ENCODE measurements around the gene UBAP2. TPM values are rescaled to one million over a fixed set of nuclear protein-coding genes. Genes with fewer than 3 reads are reported as not detected.

The UBAP2 gene
- polyA plus RNA-seq, 1 donor (not counting 4 experiments of a cell fraction or from before 2014, with no cell fraction given) = 16.3 TPM

DNA sequence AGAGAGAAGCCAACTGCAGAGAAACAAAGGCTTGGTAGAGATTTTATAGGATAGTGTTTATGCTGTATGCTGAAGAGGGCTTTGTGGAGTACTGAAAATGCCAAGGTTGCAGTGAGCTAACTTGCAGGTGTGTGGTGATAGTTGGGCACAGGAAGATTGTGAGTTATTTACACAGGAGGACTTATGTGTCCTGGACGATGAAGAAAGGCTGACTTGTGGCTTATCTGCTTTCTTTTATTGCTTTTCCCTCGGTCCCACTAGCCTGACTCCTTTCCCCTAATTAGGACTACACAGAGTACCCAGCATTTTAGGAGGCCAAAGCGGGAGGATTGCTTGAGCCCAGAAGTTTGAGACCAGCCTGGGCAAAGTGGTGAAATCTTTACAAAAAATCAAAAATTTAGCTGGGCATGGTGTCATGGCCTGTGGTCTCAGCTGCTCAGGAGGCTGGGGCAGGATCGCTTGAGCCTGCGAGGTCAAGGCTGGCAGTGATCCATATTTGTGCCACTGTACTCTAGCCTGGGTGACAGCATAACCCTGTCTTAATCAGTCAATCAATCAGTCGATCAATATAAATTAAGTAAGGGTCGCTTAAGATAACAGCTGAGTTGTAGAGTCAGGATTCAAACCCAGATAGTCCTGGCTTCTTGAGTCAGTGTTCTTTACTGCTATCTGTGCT lies 169.9 kb downstream of the UBAP2 start:
- Histone ChIP-seq H3K9me1 (ENCODE audit: control insufficient read depth, extremely low read depth, insufficient read depth, low read length) (peaks cover 2% of the 10 kb centered on the region), H3K27ac (ENCODE audit: control insufficient read depth, insufficient read depth, low read length) (no peak overlapping the region), H3K4me2 (ENCODE audit: control insufficient read depth, extremely low read depth, insufficient read depth, low read depth, low read length) (no peak overlapping the region), H3K79me2 (ENCODE audit: control insufficient read depth, insufficient read depth, low read length) (peaks cover 96% of the 10 kb centered on the region), H2AFZ (ENCODE audit: control insufficient read depth, low read length) (no peak overlapping the region), H3K4me1 (ENCODE audit: control insufficient read depth, extremely low read depth, insufficient read depth, low read length) (peaks cover 8% of the 10 kb centered on the region), H3K9ac (ENCODE audit: control insufficient read depth, extremely low read depth, insufficient read depth, low read length) (no peak overlapping the region), H3K9me3 (ENCODE audit: control insufficient read depth, low read depth, low read length) (no peaks in the 10 kb centered on the region), H3K36me3 (ENCODE audit: control insufficient read depth in 2 of 2, extremely low read depth in 1 of 2, insufficient read depth in 2 of 2, low read length in 2 of 2) (peaks cover 0 to 2% of the 10 kb centered on the region in 2 experiments), H3K4me3 (ENCODE audit: control insufficient read depth in 2 of 3, extremely low read depth in 1 of 3, insufficient read depth in 2 of 3, low read depth in 1 of 3, low read length in 3 of 3) (no peak overlapping the region), H4K20me1 (ENCODE audit: control insufficient read depth, extremely low read depth, insufficient read depth, low read length) (peaks cover 5% of the 10 kb centered on the region), H3K27me3 (ENCODE audit: control insufficient read depth, extremely low read depth, insufficient read depth, low read length) (no peaks in the 10 kb centered on the region)
- DNase-seq (ENCODE audit: low read depth, low spot score) = no peak
- FAIRE-seq = no peak
- TF ChIP-seq EZH2 (IDR thresholded peaks at IDR 0.05; ENCODE audit: low read length) = no peak
- TF ChIP-seq, protein P1, sequence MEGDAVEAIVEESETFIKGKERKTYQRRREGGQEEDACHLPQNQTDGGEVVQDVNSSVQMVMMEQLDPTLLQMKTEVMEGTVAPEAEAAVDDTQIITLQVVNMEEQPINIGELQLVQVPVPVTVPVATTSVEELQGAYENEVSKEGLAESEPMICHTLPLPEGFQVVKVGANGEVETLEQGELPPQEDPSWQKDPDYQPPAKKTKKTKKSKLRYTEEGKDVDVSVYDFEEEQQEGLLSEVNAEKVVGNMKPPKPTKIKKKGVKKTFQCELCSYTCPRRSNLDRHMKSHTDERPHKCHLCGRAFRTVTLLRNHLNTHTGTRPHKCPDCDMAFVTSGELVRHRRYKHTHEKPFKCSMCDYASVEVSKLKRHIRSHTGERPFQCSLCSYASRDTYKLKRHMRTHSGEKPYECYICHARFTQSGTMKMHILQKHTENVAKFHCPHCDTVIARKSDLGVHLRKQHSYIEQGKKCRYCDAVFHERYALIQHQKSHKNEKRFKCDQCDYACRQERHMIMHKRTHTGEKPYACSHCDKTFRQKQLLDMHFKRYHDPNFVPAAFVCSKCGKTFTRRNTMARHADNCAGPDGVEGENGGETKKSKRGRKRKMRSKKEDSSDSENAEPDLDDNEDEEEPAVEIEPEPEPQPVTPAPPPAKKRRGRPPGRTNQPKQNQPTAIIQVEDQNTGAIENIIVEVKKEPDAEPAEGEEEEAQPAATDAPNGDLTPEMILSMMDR (optimal IDR thresholded peaks at IDR 0.05 in 1 of 3, IDR thresholded peaks at IDR 0.05 in 1 of 3, conservative IDR thresholded peaks at IDR 0.05 in 1 of 3; ENCODE audit: extremely low read depth in 1 of 3, insufficient read depth in 2 of 3, low read length in 3 of 3) = no peak
- dilution Hi-C loops (cut with MboI; ENCODE audit: extremely low pct_ligation_motif_present, low sequenced_read_pairs) = no loop called here

DNA sequence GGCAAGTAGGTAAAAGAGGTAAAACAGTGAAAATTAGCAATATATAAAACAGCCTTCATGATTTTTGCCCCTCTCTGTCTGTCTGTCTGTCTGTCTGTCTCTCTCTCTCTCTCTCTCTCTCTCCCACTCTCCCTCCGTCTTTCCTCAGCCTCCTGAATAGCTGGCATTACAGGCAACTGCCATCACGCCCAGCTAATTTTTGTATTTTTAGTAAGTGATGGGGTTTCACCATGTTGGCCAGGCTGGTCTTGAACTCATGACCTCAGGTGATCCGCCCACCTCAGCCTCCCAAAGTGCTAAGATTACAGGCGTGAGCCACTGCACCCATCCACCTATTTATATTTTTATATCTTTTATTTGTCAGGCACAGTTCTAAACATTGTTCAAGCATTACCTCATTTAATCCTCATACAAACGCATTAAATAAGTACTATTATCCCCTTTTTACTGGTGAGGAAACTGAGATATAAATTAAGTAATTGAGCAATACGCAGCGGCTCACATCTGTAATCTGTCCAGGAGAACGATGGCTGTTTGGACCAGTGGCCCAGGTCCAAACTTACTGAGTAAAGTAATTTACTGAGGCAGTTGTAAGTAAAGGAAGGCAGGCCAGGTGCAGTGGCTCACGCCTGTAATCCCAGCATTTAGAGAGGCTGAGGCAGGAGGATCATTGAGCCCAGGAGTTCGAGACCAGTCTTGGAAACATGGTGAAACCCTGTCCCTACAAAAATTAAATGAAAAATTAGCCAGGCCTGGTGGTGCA lies 170.8 kb downstream of the UBAP2 start:
- TF ChIP-seq, protein P1 (optimal IDR thresholded peaks at IDR 0.05 in 1 of 3, IDR thresholded peaks at IDR 0.05 in 1 of 3, conservative IDR thresholded peaks at IDR 0.05 in 1 of 3; ENCODE audit: extremely low read depth in 1 of 3, insufficient read depth in 2 of 3, low read length in 3 of 3) = no peak
- TF ChIP-seq EZH2 (IDR thresholded peaks at IDR 0.05; ENCODE audit: low read length) = no peak
- FAIRE-seq = no peak
- H4K20me1 ChIP-seq (ENCODE audit: control insufficient read depth, extremely low read depth, insufficient read depth, low read length) = peaks cover 3% of the 10 kb centered on the region

More for the DNA sequence above, 170.8 kb downstream of the UBAP2 start:
- H3K9me1 ChIP-seq (ENCODE audit: control insufficient read depth, extremely low read depth, insufficient read depth, low read length) = peaks cover 2% of the 10 kb centered on the region
- H3K4me2 ChIP-seq (ENCODE audit: control insufficient read depth, extremely low read depth, insufficient read depth, low read depth, low read length) = no peak overlapping the region
- no peaks in the 10 kb centered on the region for H3K9me3 ChIP-seq (ENCODE audit: control insufficient read depth, low read depth, low read length)
- H3K79me2 ChIP-seq (ENCODE audit: control insufficient read depth, insufficient read depth, low read length) = peaks cover 97% of the 10 kb centered on the region
- dilution Hi-C loops (cut with MboI; ENCODE audit: extremely low pct_ligation_motif_present, low sequenced_read_pairs) = no loop called here
- peaks cover 0 to 2% of the 10 kb centered on the region in 2 experiments for H3K36me3 ChIP-seq (ENCODE audit: control insufficient read depth in 2 of 2, extremely low read depth in 1 of 2, insufficient read depth in 2 of 2, low read length in 2 of 2)
- no peak overlapping the region for H3K9ac ChIP-seq (ENCODE audit: control insufficient read depth, extremely low read depth, insufficient read depth, low read length)
- H3K27ac ChIP-seq (ENCODE audit: control insufficient read depth, insufficient read depth, low read length) = no peak overlapping the region
- no peak overlapping the region for H2AFZ ChIP-seq (ENCODE audit: control insufficient read depth, low read length)
- peaks cover 8% of the 10 kb centered on the region for H3K4me1 ChIP-seq (ENCODE audit: control insufficient read depth, extremely low read depth, insufficient read depth, low read length)
- no peak for DNase-seq (ENCODE audit: low read depth, low spot score)
- no peaks in the 10 kb centered on the region for H3K27me3 ChIP-seq (ENCODE audit: control insufficient read depth, extremely low read depth, insufficient read depth, low read length)
- no peak overlapping the region for H3K4me3 ChIP-seq (ENCODE audit: control insufficient read depth in 2 of 3, extremely low read depth in 1 of 3, insufficient read depth in 2 of 3, low read depth in 1 of 3, low read length in 3 of 3)

Small RNA genes within 50 kb of the gene (small RNA-seq; reads per million reads assigned to genes)
- gene RN7SKP114 (ENCODE audit: insufficient read length in 3 of 3, low read depth in 3 of 3, low replicate concordance in 1 of 3) (0 reads per million in 3 experiments), gene SNORD121A (ENCODE audit: insufficient read length in 3 of 3, low read depth in 3 of 3, low replicate concordance in 1 of 3) (3.0 to 53.9 (median 24.6) reads per million in 3 experiments), gene SNORD121B (ENCODE audit: insufficient read length in 3 of 3, low read depth in 3 of 3, low replicate concordance in 1 of 3) (0 reads per million in 3 experiments)

Other genes with a start within 250 kb of the UBAP2 start
- gene UBE2R2, start 231.7 kb downstream of the UBAP2 start, polyA plus RNA-seq = 11.5 to 39.7 TPM (median 20.5 TPM) in 3 replicates
- gene DCAF12, start 77.8 kb upstream of the UBAP2 start, polyA plus RNA-seq = 27.5 to 34.0 TPM (median 33.0 TPM) in 3 replicates
- 81.8 to 99.5 TPM (median 85.1 TPM) in 3 replicates for gene UBAP1, start 130.2 kb upstream of the UBAP2 start, polyA plus RNA-seq